ENCODE results near the gene HFE. TPM values are rescaled to one million over a fixed set of nuclear protein-coding genes. Genes with fewer than 3 reads are reported as not detected.

Gene HFE
- total and polyA plus RNA-seq, 2 of the 13 experiments (the other 11 are each of a cell fraction or from before 2014, with no cell fraction given), result 3.7 to 6.3 TPM

GRCh38 chr6:26097268-26097875, 10.1 kb downstream of the HFE start (continued):
- no peak for TF ChIP-seq ZNF317 (CRISPR knock-in tag; IDR thresholded peaks at IDR 0.05)
- TF ChIP-seq FOSL1 (CRISPR knock-in tag; IDR thresholded peaks at IDR 0.05; ENCODE audit: borderline replicate concordance), result no peak
- no peak for TF ChIP-seq NCOA5 (CRISPR knock-in tag; IDR thresholded peaks at IDR 0.05)
- TF ChIP-seq MIXL1 (CRISPR knock-in tag; IDR thresholded peaks at IDR 0.05), result peak; percentile 23; the same call in 1 of the 2 replicates
- TF ChIP-seq NAIF1 (CRISPR knock-in tag; IDR thresholded peaks at IDR 0.05; ENCODE audit: borderline replicate concordance), result no peak
- no peak for TF ChIP-seq ZNF407 (CRISPR knock-in tag; IDR thresholded peaks at IDR 0.05; ENCODE audit: not compliant biosample characterization)
- no peak for TF ChIP-seq RFXAP (CRISPR knock-in tag; IDR thresholded peaks at IDR 0.05; ENCODE audit: borderline replicate concordance)
- no peak for TF ChIP-seq ZNF678 (CRISPR knock-in tag; IDR thresholded peaks at IDR 0.05)
- no peak for TF ChIP-seq KLF9 (CRISPR knock-in tag; IDR thresholded peaks at IDR 0.05; ENCODE audit: low read depth)
- no peak for TF ChIP-seq ZNF276 (CRISPR knock-in tag; IDR thresholded peaks at IDR 0.05; ENCODE audit: low read depth)
- TF ChIP-seq POLR2G (IDR thresholded peaks at IDR 0.05; ENCODE audit: low read depth, low read length), result no peak
- TF ChIP-seq SOX5 (CRISPR knock-in tag; IDR thresholded peaks at IDR 0.05; ENCODE audit: borderline replicate concordance), result no peak
- no peak for TF ChIP-seq ATF1 (CRISPR knock-in tag; IDR thresholded peaks at IDR 0.05)
- TF ChIP-seq, protein P1, sequence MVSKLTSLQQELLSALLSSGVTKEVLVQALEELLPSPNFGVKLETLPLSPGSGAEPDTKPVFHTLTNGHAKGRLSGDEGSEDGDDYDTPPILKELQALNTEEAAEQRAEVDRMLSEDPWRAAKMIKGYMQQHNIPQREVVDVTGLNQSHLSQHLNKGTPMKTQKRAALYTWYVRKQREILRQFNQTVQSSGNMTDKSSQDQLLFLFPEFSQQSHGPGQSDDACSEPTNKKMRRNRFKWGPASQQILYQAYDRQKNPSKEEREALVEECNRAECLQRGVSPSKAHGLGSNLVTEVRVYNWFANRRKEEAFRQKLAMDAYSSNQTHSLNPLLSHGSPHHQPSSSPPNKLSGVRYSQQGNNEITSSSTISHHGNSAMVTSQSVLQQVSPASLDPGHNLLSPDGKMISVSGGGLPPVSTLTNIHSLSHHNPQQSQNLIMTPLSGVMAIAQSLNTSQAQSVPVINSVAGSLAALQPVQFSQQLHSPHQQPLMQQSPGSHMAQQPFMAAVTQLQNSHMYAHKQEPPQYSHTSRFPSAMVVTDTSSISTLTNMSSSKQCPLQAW (CRISPR knock-in tag; IDR thresholded peaks at IDR 0.05), result peak; percentile 74
- TF ChIP-seq, protein P2, sequence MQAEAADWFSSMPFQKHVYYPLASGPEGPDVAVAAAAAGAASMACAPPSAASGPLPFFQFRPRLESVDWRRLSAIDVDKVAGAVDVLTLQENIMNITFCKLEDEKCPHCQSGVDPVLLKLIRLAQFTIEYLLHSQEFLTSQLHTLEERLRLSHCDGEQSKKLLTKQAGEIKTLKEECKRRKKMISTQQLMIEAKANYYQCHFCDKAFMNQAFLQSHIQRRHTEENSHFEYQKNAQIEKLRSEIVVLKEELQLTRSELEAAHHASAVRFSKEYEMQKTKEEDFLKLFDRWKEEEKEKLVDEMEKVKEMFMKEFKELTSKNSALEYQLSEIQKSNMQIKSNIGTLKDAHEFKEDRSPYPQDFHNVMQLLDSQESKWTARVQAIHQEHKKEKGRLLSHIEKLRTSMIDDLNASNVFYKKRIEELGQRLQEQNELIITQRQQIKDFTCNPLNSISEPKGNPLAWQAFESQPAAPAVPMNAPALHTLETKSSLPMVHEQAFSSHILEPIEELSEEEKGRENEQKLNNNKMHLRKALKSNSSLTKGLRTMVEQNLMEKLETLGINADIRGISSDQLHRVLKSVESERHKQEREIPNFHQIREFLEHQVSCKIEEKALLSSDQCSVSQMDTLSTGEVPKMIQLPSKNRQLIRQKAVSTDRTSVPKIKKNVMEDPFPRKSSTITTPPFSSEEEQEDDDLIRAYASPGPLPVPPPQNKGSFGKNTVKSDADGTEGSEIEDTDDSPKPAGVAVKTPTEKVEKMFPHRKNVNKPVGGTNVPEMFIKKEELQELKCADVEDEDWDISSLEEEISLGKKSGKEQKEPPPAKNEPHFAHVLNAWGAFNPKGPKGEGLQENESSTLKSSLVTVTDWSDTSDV (CRISPR knock-in tag; IDR thresholded peaks at IDR 0.05), result no peak
- no peak for TF ChIP-seq NR1H2 (CRISPR knock-in tag; IDR thresholded peaks at IDR 0.05; ENCODE audit: borderline replicate concordance, low read depth)
